Vagina (tissue), 2 donors: Measurements from ENCODE around the gene RECK.
"Not testable (repeated sequence)": the region's sequence is repeated elsewhere in the genome, so short reads cannot be mapped to it uniquely, and the experiment has no call there.

Experiments used
- POLR2A ChIP-seq, 2 donors: fragments of 450-650 bp; IDR thresholded peaks; one replicate each; pipeline ENCODE4 v1.6.1; 2017; ENCODE audit warnings: antibody characterized with exemption in 2 of 2, mild to moderate bottlenecking in 2 of 2, moderate library complexity in 2 of 2
- TF ChIP-seq, protein P1 (sequence below), 3 experiments: fragments of 450-650 bp in 2 of 3; fragments of 200-600 bp in 1 of 3; sonication (generic) in 1 of 3; IDR thresholded peaks; one replicate each; pipeline ENCODE4 v1.5.1; 2017 to 2019; ENCODE audit warnings: antibody characterized with exemption in 3 of 3, mild to moderate bottlenecking in 2 of 3, moderate library complexity in 2 of 3

DNA sequence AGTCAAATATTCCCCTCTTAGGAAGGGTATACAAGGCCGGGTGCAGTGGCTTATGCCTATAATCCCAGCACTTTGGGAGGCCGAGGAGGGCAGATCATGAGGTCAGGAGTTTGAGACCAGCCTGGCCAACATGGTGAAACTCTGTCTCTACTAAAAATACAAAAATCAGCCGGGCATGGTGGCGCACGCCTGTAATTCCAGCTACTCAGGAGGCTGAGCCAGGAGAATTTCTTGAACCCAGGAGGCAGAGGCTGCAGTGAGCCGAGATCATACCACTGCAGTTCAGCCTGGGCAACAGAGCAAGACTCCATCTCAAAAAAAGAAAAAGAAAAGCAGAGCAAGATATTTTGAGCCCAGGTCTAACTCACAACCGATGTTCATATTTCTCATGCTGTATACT is 95.0 kb downstream of the RECK start:
- TF ChIP-seq, protein P1, sequence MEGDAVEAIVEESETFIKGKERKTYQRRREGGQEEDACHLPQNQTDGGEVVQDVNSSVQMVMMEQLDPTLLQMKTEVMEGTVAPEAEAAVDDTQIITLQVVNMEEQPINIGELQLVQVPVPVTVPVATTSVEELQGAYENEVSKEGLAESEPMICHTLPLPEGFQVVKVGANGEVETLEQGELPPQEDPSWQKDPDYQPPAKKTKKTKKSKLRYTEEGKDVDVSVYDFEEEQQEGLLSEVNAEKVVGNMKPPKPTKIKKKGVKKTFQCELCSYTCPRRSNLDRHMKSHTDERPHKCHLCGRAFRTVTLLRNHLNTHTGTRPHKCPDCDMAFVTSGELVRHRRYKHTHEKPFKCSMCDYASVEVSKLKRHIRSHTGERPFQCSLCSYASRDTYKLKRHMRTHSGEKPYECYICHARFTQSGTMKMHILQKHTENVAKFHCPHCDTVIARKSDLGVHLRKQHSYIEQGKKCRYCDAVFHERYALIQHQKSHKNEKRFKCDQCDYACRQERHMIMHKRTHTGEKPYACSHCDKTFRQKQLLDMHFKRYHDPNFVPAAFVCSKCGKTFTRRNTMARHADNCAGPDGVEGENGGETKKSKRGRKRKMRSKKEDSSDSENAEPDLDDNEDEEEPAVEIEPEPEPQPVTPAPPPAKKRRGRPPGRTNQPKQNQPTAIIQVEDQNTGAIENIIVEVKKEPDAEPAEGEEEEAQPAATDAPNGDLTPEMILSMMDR (IDR thresholded peaks at IDR 0.05) = not testable (repeated sequence)
- not testable (repeated sequence) for TF ChIP-seq POLR2A (IDR thresholded peaks at IDR 0.05)
